ENCODE results near the gene SLFN12L. TPM values are rescaled to one million over a fixed set of nuclear protein-coding genes. Genes with fewer than 3 reads are reported as not detected.

The SLFN12L gene
- total RNA-seq = 0.77 TPM

GRCh38 chr17:35537601-35538141 is at the start of gene SLFN12L:
Gene SLFN12L, minus strand, starts transcription at chr17:35537678. Its CDS starts 15,314 bp downstream, at chr17:35522364.

DNA sequence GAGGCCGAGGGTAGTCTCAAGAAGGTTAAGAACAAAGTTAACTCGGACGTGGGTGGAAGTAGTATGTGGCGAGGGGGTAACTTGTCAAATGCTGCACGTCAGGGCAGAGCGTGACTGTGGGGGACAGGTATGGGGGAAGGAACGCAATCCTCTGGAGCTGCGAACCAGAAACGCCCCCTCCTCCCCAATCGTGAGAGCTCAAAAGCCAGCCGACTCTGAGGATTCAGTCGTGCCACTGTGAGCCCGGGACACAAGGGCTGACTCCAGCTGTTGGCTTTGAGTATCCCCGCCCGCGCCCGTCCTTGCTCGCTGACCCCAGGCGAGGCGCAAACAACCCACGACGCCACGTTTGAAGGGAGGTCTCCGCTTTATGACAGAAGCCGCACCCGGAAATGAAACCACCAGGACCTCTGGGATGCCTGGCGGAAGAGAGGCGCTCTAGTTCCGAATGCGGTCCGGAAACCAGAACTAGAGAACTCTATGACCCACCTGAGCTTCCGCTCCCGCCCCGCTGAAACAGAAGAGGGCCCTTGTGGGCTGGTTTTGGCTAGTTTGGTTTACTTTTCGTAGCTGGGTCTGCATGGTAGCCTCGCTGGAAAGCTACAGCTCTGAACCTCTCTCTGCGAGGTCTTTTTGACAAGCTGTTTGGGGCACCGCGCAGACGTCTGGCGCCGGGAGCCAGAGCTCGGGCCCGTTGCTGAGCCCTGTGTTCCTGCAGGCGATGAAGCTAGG is 40.9 kb upstream of the SLFN12L start, which contains the start of gene PEX12:
Gene PEX12 (minus strand): TSS at position 375 of the 732 bp plus-strand sequence. CDS start 550 bp downstream, outside the sequence.

DNA sequence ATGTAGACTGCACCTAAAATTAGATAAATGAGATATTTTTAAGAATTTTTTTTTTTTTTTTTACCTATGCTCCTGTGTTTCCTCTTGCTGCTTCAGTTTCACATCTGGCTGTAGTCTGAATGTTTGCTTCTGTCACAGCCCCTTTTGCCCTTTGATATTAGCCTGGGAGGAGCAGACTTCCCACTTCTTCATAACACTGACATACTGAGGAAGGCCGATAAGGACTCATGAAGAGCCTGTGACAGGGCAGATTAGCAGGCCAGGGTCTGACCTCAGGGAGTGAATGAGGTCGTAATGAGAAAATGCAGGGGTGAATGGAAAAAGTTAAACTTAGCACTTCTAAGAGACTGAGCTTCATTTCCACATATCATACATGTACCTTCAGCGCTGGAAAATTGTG is 23.2 kb upstream of the SLFN12L start, which contains the start of gene SLFN14:
Gene SLFN14 (minus strand): TSS at position 117 of the 400 bp plus-strand sequence. CDS start 2,757 bp downstream, outside the sequence.

GRCh38 chr17:35448214-35448898 is 89.1 kb downstream of the SLFN12L start, which contains the start of gene SLFN13:
Gene SLFN13, minus strand, starts transcription at chr17:35448766. Its CDS starts 3,086 bp downstream, at chr17:35445680.

GRCh38 chr17:35432176-35433074 is 105.1 kb downstream of the SLFN12L start, which contains the start of gene SLFN12:
Gene SLFN12, minus strand, starts transcription at chr17:35432500. Its CDS starts 9,472 bp downstream, at chr17:35423028.

Other genes with a start within 250 kb of the SLFN12L start
- 14.7 TPM for gene SLFN11, start 164.1 kb downstream of the SLFN12L start, total RNA-seq
- gene SLFN12, start 105.2 kb downstream of the SLFN12L start, total RNA-seq = 11.5 TPM
- 2.7 TPM for gene SLFN13, start 88.9 kb downstream of the SLFN12L start, total RNA-seq
- 1.0 TPM for gene SLFN14, start 23.1 kb upstream of the SLFN12L start, total RNA-seq
- gene PEX12, start 40.9 kb upstream of the SLFN12L start, total RNA-seq = 7.6 TPM
- gene AP2B1, start 49.6 kb upstream of the SLFN12L start, total RNA-seq = 116 TPM
- 4.1 TPM for gene RASL10B, start 194.0 kb upstream of the SLFN12L start, total RNA-seq
- 0.33 TPM for gene GAS2L2, start 215.6 kb upstream of the SLFN12L start, total RNA-seq
- not detected for gene C17orf50, start 223.2 kb upstream of the SLFN12L start, total RNA-seq